HG03064 (cell line): ENCODE results near the gene SRSF1.
"Not testable (repeated sequence)": the region's sequence is repeated elsewhere in the genome, so short reads cannot be mapped to it uniquely, and the experiment has no call there.

Experiments
- ATAC-seq: cut with Tn5 transposase; IDR thresholded peaks from one replicate; pipeline ENCODE4 v1.9.1; 2021; ENCODE audit warnings: low read depth; ENCODE audit not compliant: unreplicated experiment

Gene SRSF1

DNA sequence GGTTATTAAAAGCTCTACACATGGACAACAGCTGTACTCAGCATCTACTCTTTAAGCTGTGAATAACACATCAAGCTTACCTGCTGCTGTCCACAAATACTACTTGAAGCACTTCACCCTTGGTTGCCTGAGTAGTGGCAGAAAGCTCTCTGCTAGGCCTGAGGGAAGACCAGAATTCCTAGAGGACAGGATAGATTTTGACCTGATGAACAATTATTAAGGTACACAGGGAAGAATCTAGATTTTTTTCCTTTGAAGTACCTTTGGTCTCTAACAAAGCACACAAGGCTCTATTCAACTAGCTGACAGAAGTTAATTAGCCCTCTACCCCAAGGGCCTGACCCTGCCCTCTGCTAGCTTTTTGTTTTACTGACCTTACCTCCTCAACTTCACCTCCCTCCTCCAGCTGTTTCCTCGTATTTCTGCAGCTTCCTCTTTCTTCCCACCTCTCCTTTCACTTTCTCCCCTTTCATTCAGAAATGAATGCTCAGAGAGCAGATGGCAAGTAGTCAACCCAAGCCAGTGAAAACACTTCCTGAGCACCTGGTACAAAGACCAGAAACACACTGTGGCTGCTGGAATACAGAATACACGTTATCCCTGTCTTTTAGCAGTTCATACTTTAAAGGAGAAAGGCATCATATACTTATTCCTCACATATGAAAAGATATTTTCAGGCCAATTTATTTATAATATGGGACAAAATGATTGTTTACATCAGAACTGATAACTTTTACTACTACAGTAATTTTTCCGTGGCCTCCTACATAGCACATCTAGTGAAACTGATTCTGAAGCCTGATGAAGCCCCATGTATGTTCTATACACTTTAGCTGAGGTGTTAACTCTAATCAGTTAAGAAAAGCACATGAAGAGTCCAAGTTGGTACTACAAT is 13.3 kb downstream of the SRSF1 start:
- no peak for ATAC-seq

DNA sequence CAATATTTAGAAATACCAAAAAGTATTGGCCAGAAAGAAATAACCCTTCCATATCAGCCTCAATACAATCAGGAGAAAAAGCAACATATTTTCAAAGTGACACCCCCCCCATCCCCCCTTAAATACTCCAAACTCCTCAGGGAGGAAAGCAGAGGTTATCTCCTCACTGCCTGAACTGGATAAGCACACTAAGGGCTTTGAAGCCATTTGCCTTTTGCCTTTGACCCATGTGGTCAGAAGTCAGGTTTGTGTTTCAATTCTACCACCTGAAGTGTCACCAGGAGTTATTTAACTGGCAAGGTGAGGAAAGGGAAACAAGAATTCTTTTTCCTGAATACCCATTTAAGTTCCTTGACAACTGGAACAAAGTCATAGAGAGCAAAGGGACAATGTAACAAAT is 15.5 kb downstream of the SRSF1 start:
- ATAC-seq = no peak

DNA sequence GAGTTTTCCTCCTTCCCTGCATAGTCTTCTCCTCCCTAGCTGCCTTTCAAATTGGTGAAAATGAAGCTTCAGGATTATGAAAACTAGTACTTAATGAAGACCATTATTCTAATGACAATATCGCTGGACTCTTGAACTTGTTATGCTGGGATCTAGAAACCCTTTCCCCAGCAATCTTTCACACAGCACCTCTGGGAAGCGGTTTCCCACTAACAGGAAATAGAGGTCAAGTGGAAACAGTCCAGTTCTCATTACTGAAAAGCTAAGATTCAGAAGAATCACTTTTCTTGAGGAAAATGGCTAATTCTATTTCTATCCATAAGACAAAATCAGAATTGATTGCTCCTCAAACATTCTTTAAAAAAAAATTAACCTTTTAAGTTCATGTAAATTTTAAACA is 17.0 kb downstream of the SRSF1 start:
- ATAC-seq = no peak

GRCh38 chr17:57988301-57989250 is 18.5 kb downstream of the SRSF1 start:
- peak; percentile 66 for ATAC-seq

GRCh38 chr17:57987581-57988300 is 19.3 kb downstream of the SRSF1 start, which contains the start of gene VEZF1:
VEZF1 (minus strand) TSS chr17:57988254; CDS start chr17:57988111, 143 bp downstream.
- ATAC-seq = peak; percentile 64

DNA sequence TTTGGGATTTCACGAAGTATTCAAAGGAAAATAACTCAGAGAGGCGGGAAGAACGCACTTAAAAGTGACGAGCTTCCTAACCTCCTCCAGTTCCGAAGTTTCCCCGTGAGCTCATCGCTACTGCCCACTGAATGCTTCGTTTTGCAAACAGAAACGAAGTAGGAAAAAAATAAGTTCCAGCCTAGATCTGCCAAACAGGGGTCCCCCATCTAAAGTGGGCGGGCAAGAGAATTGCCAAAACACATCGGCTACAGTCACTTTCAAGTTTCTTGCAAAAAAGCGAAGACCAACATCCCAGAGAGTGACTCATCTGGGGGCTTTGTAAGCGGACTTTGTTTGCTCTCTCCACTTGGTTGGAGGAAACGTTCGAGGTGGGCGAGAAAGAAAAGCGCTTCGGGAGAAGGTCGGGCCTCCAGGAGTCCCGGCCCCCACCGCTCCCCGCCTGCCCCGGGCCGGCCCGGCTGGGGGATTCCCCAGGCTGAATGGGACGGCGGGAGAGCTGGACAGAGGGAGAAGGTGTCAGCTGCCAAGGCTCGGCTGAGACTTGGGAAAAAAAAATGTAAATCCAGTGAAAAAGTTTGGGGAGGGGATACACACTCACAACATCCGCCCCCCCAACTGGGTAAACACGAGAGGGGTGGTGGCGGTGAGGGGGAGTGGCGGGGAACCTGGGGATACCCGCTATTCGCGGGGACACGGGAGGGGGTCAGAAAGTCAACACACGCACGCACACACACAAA is 20.0 kb downstream of the SRSF1 start:
- ATAC-seq = no peak

GRCh38 chr17:57985675-57985974 is 21.4 kb downstream of the SRSF1 start:
- ATAC-seq = no peak

DNA sequence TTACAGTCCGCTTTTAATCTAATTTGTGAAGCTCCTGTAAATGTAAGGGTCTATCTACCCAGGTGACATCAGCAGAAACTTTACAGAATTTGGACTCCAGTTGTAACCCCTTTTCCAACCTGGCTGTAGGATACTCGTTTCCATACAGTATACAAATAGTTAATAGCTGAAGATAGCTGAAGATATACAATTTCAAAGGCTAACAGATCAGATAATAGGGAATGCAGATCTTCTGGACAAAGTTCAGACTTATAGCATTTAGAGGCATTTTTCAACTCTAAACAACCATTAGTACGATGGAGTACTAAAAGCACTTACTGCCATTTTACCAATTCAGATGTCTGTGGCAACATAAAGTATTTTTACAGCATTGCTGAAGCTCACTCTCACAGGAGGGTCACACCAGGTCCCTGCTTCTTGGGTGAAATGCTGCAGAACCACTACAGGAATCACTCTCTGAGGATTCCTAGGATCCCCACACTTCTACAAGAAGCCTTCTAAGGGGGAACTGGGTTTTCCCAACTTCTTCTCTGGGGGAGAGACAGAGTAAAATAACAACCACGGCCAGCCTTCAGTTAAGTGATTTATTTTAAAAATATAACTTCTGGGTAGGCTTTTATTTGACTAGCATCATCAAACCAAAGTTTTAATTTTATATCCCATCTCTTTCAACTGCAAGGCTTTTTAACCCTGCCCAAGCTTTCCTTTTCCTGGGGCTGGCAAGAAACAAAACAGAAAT is 21.9 kb downstream of the SRSF1 start:
- no peak for ATAC-seq

DNA sequence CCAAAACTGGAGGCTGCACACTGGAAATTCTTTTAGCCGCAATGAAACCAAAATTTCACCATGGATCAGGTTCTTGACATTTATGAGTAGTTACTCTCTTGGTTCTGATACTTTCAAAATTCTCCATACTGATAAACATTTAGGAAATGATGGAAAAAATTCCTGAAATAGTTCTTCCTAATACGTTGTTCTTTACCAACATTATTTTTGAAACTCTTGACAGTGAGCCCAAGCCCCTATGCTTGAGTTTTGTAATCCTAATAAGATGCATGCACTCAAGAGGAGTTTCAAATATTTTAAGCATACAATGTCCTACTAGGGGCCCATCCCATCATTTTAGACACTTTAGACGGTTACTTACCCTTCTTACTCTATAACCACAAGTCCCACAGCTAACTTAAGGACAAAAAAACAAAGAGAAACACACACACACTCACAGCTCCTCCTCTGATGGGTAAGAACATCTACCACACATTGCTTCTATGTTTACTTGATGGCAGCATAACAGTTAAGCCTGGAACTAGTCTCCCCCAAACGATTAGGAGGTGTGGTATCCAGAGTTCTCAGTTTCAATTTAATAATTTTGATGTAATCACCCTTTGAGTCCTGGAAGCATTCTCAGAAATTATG is 22.7 kb downstream of the SRSF1 start:
- no peak for ATAC-seq

DNA sequence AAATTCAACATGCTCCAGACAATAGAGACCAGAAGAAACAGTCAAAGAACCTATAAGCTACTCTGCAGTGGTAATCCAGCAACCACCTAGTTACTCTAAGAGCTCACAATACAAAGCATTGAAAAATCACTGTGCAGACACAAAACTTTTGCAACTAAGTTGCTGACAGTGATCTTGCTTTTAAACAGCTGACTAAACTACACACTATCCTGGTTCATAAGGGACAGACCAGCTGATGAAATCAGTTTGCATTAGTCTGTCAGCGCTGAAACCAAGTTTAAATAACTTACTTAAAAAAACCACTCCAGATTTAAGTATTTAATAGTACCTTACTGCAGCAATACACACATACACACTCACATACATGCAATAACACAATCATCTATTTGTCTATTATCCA is 23.6 kb downstream of the SRSF1 start:
- ATAC-seq = no peak

DNA sequence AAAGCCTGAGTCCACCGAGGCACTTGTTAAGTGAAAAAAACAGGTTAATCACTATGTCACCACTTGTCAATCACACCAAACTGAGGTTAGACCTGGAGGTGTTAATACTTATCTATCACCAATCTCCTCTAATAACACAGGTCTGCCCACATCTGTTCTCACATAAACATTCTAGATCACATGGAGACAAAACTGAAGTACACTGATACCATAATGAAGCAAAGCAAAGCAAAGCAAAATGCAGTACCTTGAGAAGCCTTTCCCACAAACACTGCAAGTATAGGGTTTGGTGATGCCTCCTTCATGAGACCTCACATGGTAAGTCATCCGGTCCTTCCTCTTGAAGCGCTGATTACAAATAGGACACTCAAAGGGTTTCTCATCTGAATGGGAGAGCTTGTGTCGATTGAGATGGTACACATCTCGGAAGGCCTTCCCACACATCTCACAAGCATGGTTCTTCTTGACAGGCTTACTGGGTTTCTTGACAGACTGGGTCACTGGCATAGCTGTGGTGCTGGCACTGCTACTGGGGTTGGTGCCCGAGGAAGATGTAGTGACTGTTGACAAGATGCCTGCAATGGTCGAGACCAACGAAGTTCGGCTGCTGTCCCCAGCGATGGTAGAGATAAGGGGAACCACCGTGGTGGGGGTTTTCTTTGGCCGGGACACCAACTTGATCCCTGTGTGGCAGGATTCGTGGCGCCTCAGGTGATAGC is 24.4 kb downstream of the SRSF1 start:
- no peak for ATAC-seq

DNA sequence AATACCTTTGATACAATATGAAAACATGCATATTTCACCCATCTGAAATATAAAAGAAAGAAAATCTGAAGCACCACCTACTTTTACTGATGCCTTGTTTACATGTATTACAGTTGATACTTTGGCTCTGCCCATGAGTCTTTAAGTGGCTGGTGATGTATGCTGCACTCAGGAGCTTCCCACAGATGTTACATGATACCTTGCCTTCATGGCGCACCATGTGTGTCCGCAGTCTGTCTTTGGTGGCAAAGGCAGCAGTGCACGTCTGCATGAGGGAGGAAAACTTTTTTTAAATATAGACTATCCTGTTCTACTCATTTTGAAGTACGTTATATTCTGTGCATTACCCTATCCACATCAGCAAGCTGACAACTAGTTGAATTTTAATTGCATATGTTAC is 26.5 kb downstream of the SRSF1 start:
- no peak for ATAC-seq

DNA sequence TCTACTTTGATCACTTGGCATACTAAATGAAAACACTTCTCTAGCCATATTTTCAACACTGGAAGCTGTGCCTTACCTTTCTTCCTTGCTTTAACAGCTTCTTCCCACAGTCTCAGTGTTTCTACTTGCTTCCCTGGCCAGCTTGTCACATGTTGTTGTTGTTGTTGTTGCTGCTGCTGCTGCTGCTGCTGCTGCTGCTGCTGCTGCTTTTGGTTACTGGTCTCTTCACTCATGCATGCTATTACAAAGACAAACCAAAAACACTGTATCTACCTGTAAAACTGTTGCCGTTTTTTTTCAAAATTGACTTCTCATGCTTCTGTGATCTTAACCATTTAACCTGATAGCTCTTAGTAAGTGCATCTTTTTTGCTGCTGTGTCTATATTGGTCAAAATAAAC is 28.0 kb downstream of the SRSF1 start:
- ATAC-seq = no peak

- ATAC-seq = no peak
Observed at GRCh38 chr17:57976594-57976993, 30.5 kb downstream of the SRSF1 start.

- no peak for ATAC-seq
Observed at GRCh38 chr17:57975044-57975443, 32.0 kb downstream of the SRSF1 start.

- not testable (repeated sequence) for ATAC-seq
Observed at GRCh38 chr17:57974053-57974824, 32.8 kb downstream of the SRSF1 start.

DNA sequence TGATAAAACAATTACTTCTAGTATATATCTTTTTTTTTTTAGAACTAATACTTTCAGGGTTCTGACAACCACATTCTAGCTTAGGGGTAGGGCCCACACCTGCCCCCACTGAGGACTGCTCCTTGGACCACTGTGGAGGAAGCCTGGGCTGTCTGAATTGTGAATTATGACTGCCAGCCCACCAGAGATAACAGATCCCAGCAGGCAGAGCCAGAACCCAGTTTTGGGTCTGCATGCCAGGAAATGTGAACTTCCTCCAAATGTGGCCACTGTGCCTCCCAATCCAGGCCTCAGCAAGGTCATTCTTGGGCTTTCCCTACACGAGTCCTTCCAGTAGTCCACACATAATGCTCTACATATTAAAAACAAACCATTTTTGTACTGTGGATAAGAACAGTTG is 34.9 kb downstream of the SRSF1 start:
- no peak for ATAC-seq

DNA sequence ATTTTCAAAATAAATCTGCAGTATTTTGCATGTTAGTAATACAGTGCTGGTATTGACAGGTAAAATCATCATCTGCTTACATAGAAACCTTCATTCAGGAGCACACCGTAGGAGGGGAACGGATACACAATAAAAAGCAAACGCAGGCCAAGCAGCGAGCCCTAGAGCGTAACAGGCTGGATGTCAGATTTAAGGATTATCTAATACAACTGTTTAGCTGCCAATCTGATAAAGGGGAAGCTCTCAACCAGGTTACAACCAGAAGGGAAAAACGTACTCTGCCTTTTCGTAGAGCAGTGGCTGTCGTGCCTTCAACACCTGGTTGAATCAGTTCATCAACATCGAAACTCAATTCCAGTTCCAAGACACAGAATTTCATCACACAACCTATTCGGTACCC is 35.5 kb downstream of the SRSF1 start:
- no peak for ATAC-seq
